MM.1S (cell line): ENCODE results near the gene PPP1R1A.

Experiments used
- CTCF ChIP-seq: fragments of 300-600 bp; sonication (generic); IDR thresholded peaks from 2 replicates; pipeline ENCODE4 v1.5.1; 2016; ENCODE audit warnings: antibody characterized with exemption, low read length, mixed read lengths
- EZH2 ChIP-seq: fragments of 300-600 bp; sonication (generic); optimal IDR thresholded peaks from 2 replicates; pipeline ENCODE3; 2017; ENCODE audit warnings: low read depth, mild to moderate bottlenecking, antibody characterized with exemption, low read length, mixed read lengths

- TF ChIP-seq CTCF: no peak
- no peak for TF ChIP-seq EZH2
Observed at GRCh38 chr12:54561164-54561563, 27.3 kb downstream of the PPP1R1A start.
